Trophoblast cell (in vitro differentiated cells and primary cell): ENCODE data around the gene ABCG1.

Experiments used
- DNase-seq, 2 donors: peaks; one replicate each; pipeline ENCODE4 v3.0.0-alpha.2; 2016
- H2AFZ ChIP-seq: 2 replicates; pipeline ENCODE4 v1.6.1; 2013; ENCODE audit warnings: low read length, moderate library complexity, mild to moderate bottlenecking; ENCODE audit not compliant: insufficient read depth, poor library complexity
- H2AK5ac ChIP-seq: 2 replicates; pipeline ENCODE4 v1.6.1; 2013; ENCODE audit warnings: mild to moderate bottlenecking, low read length
- H2BK120ac ChIP-seq: 2 replicates; pipeline ENCODE4 v1.6.1; 2013; ENCODE audit warnings: low read length, mild to moderate bottlenecking, moderate library complexity; ENCODE audit not compliant: insufficient read depth, poor library complexity
- H2BK12ac ChIP-seq: 2 replicates; pipeline ENCODE4 v1.6.1; 2013; ENCODE audit warnings: mild to moderate bottlenecking, low read length, moderate library complexity
- H2BK5ac ChIP-seq: 2 replicates; pipeline ENCODE4 v1.6.1; 2013; ENCODE audit warnings: low read length, low read depth, moderate library complexity, mild to moderate bottlenecking; ENCODE audit not compliant: poor library complexity
- H3K14ac ChIP-seq: 2 replicates; pipeline ENCODE4 v1.6.1; 2013; ENCODE audit warnings: mild to moderate bottlenecking, low read length
- H3K18ac ChIP-seq: 2 replicates; pipeline ENCODE4 v1.6.1; 2013; ENCODE audit warnings: mild to moderate bottlenecking, low read length
- H3K23ac ChIP-seq: 2 replicates; pipeline ENCODE4 v1.6.1; 2013; ENCODE audit warnings: low read length
- H3K27ac ChIP-seq: 2 replicates; pipeline ENCODE4 v1.5.1; 2013; ENCODE audit warnings: low read depth, mild to moderate bottlenecking, inconsistent platforms, low read length, moderate library complexity
- H3K27me3 ChIP-seq: 2 replicates; pipeline ENCODE4 v1.6.1; 2013; ENCODE audit warnings: inconsistent platforms, mild to moderate bottlenecking, low read length, moderate library complexity; ENCODE audit not compliant: insufficient read depth
- H3K36me3 ChIP-seq, 2 experiments: 1 replicate in 1 of 2; 2 replicates in 1 of 2; pipeline ENCODE4 v1.6.1; 2013; ENCODE audit warnings: low read length in 2 of 2, mild to moderate bottlenecking in 2 of 2, moderate library complexity in 1 of 2; ENCODE audit not compliant: insufficient read depth in 2 of 2, control insufficient read depth in 1 of 2
- H3K4ac ChIP-seq: 2 replicates; pipeline ENCODE4 v1.6.1; 2013; ENCODE audit warnings: low read depth, mild to moderate bottlenecking, low read length, moderate library complexity
- H3K4me1 ChIP-seq, 2 experiments: 1 replicate in 1 of 2; 2 replicates in 1 of 2; pipeline ENCODE4 v1.6.1; 2013; ENCODE audit warnings: low read length in 2 of 2, mild to moderate bottlenecking in 2 of 2, moderate library complexity in 1 of 2; ENCODE audit not compliant: insufficient read depth in 2 of 2, control insufficient read depth in 1 of 2
- H3K4me2 ChIP-seq: 2 replicates; pipeline ENCODE4 v1.6.1; 2013; ENCODE audit warnings: inconsistent platforms, mild to moderate bottlenecking, low read length, moderate library complexity
- H3K4me3 ChIP-seq: 2 replicates; pipeline ENCODE4 v1.5.1; 2013; ENCODE audit warnings: mild to moderate bottlenecking, low read depth, low read length, inconsistent platforms
- H3K79me1 ChIP-seq: one replicate; pipeline ENCODE4 v1.6.1; 2013; ENCODE audit warnings: low read length
- H3K79me2 ChIP-seq: 2 replicates; pipeline ENCODE4 v1.6.1; 2013; ENCODE audit warnings: low read length, mild to moderate bottlenecking; ENCODE audit not compliant: control insufficient read depth, insufficient read depth, poor library complexity
- H3K9ac ChIP-seq: 2 replicates; pipeline ENCODE4 v1.6.1; 2013; ENCODE audit warnings: mild to moderate bottlenecking, low read length
- H3K9me3 ChIP-seq: 2 replicates; pipeline ENCODE4 v1.6.1; 2013; ENCODE audit warnings: low read depth, mild to moderate bottlenecking, control low read depth, inconsistent platforms, low read length; ENCODE audit not compliant: insufficient read depth
- H4K12ac ChIP-seq: 2 replicates; pipeline ENCODE4 v1.6.1; 2013; ENCODE audit warnings: low read depth, mild to moderate bottlenecking, low read length, moderate library complexity
- H4K8ac ChIP-seq: 2 replicates; pipeline ENCODE4 v1.6.1; 2013; ENCODE audit warnings: low read depth, mild to moderate bottlenecking, low read length, moderate library complexity
- H4K91ac ChIP-seq: one replicate; pipeline ENCODE4 v1.6.1; 2013; ENCODE audit warnings: low read depth, mild to moderate bottlenecking, low read length, moderate library complexity
- WGBS: extraction: QIAGEN DNeasy Blood & Tissue Kit; methylation state at CpG from one replicate; pipeline ENCODE4 v1.1.7; 2013; ENCODE audit warnings: missing lambda C conversion rate; ENCODE audit not compliant: insufficient read length, insufficient coverage; ENCODE audit errors: extremely low coverage; 5-methylcytosine and 5-hydroxymethylcytosine counted together

ABCG1 gene

DNA sequence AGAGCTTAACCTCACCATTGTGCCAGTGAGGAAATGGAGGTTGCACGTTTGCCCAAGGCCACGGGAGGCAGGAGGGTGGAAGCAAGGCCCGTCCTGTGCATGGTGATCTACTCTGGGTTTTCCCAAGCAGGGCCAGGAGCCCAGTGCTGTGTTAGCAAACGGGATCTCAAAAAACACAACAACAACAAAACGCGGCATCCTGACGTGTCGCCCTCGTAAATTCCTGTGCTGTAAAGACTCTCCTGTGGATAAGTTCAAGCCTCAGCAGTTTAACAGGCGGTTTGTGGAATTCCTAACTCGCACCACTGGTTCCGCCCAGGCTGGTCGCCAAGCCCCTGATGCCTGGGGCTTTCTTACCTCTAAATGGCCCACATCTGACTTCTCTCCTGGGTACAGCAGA lies 57.1 kb downstream of the ABCG1 start:
- Histone ChIP-seq H4K8ac (no peak overlapping the region), H2BK5ac (no peak overlapping the region), H3K14ac (no peak overlapping the region), H3K27ac (no peak overlapping the region), H2AK5ac (no peak overlapping the region), H4K12ac (no peak overlapping the region), H2AFZ (no peak overlapping the region), H3K23ac (no peak overlapping the region), H3K9me3 (peaks cover 1% of the 10 kb centered on the region), H3K4me2 (no peak overlapping the region), H3K4ac (no peak overlapping the region), H3K4me3 (no peak overlapping the region), H3K36me3 (no peaks in the 10 kb centered on the region), H2BK120ac (no peak overlapping the region), H3K27me3 (no peaks in the 10 kb centered on the region), H3K79me1 (no peaks in the 10 kb centered on the region), H2BK12ac (no peak overlapping the region), H3K18ac (no peak overlapping the region), H3K4me1 (no peaks in the 10 kb centered on the region), H3K79me2 (no peaks in the 10 kb centered on the region), H3K9ac (no peak overlapping the region), H4K91ac (no peak overlapping the region)
- DNase-seq: no peak
- WGBS: no CpG with 5 or more reads among the region's 13 CpGs

DNA sequence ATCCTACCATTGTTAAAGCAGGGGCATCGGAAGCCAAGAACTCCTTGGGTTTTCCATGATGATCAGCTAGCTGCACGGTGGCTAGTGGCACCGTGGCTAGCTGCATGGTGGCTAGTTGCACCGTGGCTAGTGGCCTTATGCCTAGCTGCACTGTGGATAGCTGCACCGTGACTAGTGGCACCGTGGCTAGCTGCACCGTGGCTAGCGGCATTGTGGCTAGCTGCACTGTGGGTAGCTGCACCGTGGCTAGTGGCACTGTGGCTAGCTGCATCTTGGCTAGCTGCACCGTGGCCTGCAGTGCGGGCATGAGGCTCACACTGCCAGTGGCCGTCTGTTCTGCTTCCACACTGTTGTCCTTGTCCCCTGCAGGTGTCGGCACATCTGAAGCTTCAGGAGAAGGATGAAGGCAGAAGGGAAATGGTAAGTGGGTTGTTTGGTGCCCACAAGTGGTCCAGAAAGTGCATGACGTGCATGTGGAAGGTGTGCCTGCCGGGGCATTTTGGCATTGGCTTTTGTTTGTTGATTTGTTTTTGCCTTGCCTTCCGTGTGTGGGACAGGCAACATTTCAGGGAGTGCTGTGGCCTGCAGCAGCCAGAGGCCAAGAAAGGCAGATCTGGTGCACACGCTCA lies 57.7 kb downstream of the ABCG1 start:
- Histone ChIP-seq H2BK5ac (no peak overlapping the region), H3K18ac (no peak overlapping the region), H4K8ac (no peak overlapping the region), H2AK5ac (no peak overlapping the region), H3K4me2 (no peak overlapping the region), H3K14ac (no peak overlapping the region), H4K12ac (no peak overlapping the region), H3K9ac (no peak overlapping the region), H3K36me3 (no peaks in the 10 kb centered on the region), H3K4me3 (no peak overlapping the region), H3K9me3 (no peaks in the 10 kb centered on the region), H3K79me2 (no peaks in the 10 kb centered on the region), H2BK120ac (no peak overlapping the region), H3K4ac (no peak overlapping the region), H4K91ac (no peak overlapping the region), H3K4me1 (no peaks in the 10 kb centered on the region), H2BK12ac (no peak overlapping the region), H3K27me3 (no peaks in the 10 kb centered on the region), H3K79me1 (no peaks in the 10 kb centered on the region), H3K27ac (no peak overlapping the region), H2AFZ (no peak overlapping the region), H3K23ac (no peak overlapping the region)
- no CpG with 5 or more reads among the region's 17 CpGs for whole genome bisulfite sequencing
- no peak for DNase-seq

DNA sequence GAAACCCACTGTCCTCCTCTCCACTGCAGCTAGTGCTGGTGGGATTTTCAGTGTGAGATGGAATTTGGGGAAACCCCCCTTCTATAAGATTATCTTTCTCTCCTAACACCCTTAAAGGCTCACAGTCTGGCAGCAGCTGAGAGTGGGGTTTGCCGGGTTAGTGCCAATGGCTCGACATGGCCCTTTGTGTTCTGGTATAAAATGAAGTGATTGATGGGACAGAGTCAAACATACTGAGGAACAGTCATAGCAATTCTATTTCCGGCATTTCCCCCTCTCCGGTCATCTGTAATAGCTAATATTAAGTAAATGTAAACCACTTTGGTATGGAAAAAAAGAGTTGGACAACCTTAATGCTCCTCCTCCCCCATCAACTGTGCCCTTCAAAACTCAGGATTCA lies 58.7 kb downstream of the ABCG1 start:
- no peaks in the 10 kb centered on the region for H3K79me2 ChIP-seq
- no peaks in the 10 kb centered on the region for H3K36me3 ChIP-seq
- H3K9me3 ChIP-seq: no peaks in the 10 kb centered on the region
- no peak overlapping the region for H3K23ac ChIP-seq
- no peak overlapping the region for H2BK120ac ChIP-seq
- no CpG with 5 or more reads among the region's 4 CpGs for WGBS
- H3K9ac ChIP-seq: no peak overlapping the region
- H3K14ac ChIP-seq: no peak overlapping the region
- no peaks in the 10 kb centered on the region for H3K27me3 ChIP-seq
- H3K27ac ChIP-seq: no peak overlapping the region
- H4K12ac ChIP-seq: no peak overlapping the region
- no peak overlapping the region for H4K8ac ChIP-seq
- no peak overlapping the region for H2BK5ac ChIP-seq
- H3K4me3 ChIP-seq: no peak overlapping the region
- no peak overlapping the region for H2AK5ac ChIP-seq
- H3K18ac ChIP-seq: no peak overlapping the region
- no peak overlapping the region for H2BK12ac ChIP-seq
- H3K4me1 ChIP-seq: no peaks in the 10 kb centered on the region
- no peak overlapping the region for H3K4ac ChIP-seq
- no peak overlapping the region for H2AFZ ChIP-seq
- no peak overlapping the region for H4K91ac ChIP-seq
- no peaks in the 10 kb centered on the region for H3K79me1 ChIP-seq
- no peak for DNase-seq
- H3K4me2 ChIP-seq: no peak overlapping the region

DNA sequence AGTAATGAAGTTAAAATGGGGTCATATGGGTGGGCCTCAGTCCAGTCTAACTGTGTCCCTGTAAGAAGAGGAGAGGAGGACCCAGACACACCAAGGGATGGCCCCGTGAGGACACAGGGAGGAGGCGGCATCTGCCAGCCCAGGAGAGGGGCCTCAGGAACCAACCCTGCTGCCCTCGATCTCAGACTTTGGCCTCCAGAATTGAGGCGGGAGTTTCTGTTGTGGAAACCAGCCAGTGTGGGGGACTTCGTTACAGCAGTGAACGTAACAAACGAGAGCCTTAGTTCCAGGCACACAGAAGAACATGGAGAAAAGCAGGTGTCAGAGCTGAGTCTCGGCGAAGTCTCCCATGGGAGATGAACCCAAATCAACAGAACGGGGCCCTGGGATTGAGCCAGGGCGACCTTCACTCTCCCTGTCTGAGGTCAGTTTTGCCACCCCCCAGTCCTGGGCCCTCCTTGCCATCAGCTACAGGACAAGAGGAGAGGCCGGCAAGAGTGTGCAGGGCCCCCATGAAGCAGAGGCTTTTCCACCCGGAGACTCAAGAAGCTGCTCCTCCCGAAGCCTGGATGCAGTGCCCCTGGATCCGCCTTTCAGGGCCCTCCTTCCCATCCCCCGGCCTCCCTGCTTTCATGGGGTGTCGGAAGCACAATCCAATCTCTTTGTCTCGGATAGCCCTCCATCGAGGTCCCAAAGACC lies 59.7 kb downstream of the ABCG1 start:
- Histone ChIP-seq H2AK5ac (no peak overlapping the region), H2BK120ac (no peak overlapping the region), H3K23ac (no peak overlapping the region), H3K79me1 (no peaks in the 10 kb centered on the region), H3K9me3 (no peaks in the 10 kb centered on the region), H3K27ac (no peak overlapping the region), H4K91ac (no peak overlapping the region), H2AFZ (no peak overlapping the region), H4K8ac (no peak overlapping the region), H2BK12ac (no peak overlapping the region), H3K14ac (no peak overlapping the region), H3K27me3 (no peaks in the 10 kb centered on the region), H3K4me3 (no peak overlapping the region), H3K9ac (no peak overlapping the region), H3K36me3 (no peaks in the 10 kb centered on the region), H3K18ac (no peak overlapping the region), H3K4ac (no peak overlapping the region), H2BK5ac (no peak overlapping the region), H3K79me2 (no peaks in the 10 kb centered on the region), H3K4me2 (no peak overlapping the region), H3K4me1 (no peaks in the 10 kb centered on the region), H4K12ac (no peak overlapping the region)
- no CpG with 5 or more reads among the region's 19 CpGs for whole genome bisulfite sequencing
- no peak for DNase-seq
